Skin of body (tissue), 2 donors: ENCODE measurements around the gene CDC42BPG. TPM values are rescaled to one million over a fixed set of nuclear protein-coding genes. Genes with fewer than 3 reads are reported as not detected.

Experiments used
- DNase-seq: peaks from one replicate; lab custom pipeline; 2025; lab: John Stamatoyannopoulos, UW
- total RNA-seq: library from RNA; depleted of rRNA; stranded (reverse); fragments of >200 nt; gene quantifications from one replicate; pipeline ENCODE4 v1.2.3, GENCODE V29; 2014

Gene CDC42BPG
- total RNA-seq, 1 donor from 2014 or later = 9.7 TPM

- no peak for DNase-seq
Measured at GRCh38 chr11:64789331-64790204, 54.9 kb downstream of the CDC42BPG start.

- no peak for DNase-seq
Measured at GRCh38 chr11:64788321-64789215, 55.9 kb downstream of the CDC42BPG start.

- DNase-seq = no peak
Measured at GRCh38 chr11:64787526-64788320, 56.7 kb downstream of the CDC42BPG start.

GRCh38 chr11:64786308-64786707, 58.1 kb downstream of the CDC42BPG start:
- no peak for DNase-seq

- no peak for DNase-seq
Measured at GRCh38 chr11:64784813-64785581, 59.5 kb downstream of the CDC42BPG start.

GRCh38 chr11:64778473-64779298, 65.8 kb downstream of the CDC42BPG start, which contains the start of gene SF1:
SF1 (minus strand) TSS chr11:64778542; CDS start chr11:64778392, 150 bp downstream.
- DNase-seq = peak; percentile 100

GRCh38 chr11:64778223-64778472, 66.3 kb downstream of the CDC42BPG start:
- DNase-seq = no peak

GRCh38 chr11:64777449-64778222, 66.8 kb downstream of the CDC42BPG start:
- peak; percentile 83 for DNase-seq

- no peak for DNase-seq
Measured at GRCh38 chr11:64776875-64777274, 67.6 kb downstream of the CDC42BPG start.

GRCh38 chr11:64776425-64776824, 68.0 kb downstream of the CDC42BPG start:
- DNase-seq = no peak

GRCh38 chr11:64774144-64774543, 70.3 kb downstream of the CDC42BPG start:
- no peak for DNase-seq

Other genes starting within 250 kb of the CDC42BPG start
- 8.5 TPM for gene NRXN2, start 121.5 kb downstream of the CDC42BPG start, total RNA-seq
- gene RASGRP2, start 100.5 kb downstream of the CDC42BPG start, total RNA-seq = 5.1 TPM
- 45.7 TPM for gene PYGM, start 84.7 kb downstream of the CDC42BPG start, total RNA-seq
- 154 TPM for gene SF1, start 66.1 kb downstream of the CDC42BPG start, total RNA-seq
- 8.2 TPM for gene MAP4K2, start 41.4 kb downstream of the CDC42BPG start, total RNA-seq
- gene MEN1, start 34.1 kb downstream of the CDC42BPG start, total RNA-seq = 11.7 TPM
- 27.1 TPM for gene EHD1, start 34.0 kb upstream of the CDC42BPG start, total RNA-seq
- 8.1 TPM for gene ATG2A, start 72.6 kb upstream of the CDC42BPG start, total RNA-seq
- 5.5 TPM for gene PPP2R5B, start 80.0 kb upstream of the CDC42BPG start, total RNA-seq
- gene GPHA2, start 91.2 kb upstream of the CDC42BPG start, total RNA-seq = not detected
- not detected for gene MAJIN, start 127.5 kb upstream of the CDC42BPG start, total RNA-seq
- 0.20 TPM for gene BATF2, start 152.3 kb upstream of the CDC42BPG start, total RNA-seq
- gene ARL2, start 169.5 kb upstream of the CDC42BPG start, total RNA-seq = 43.3 TPM
- 8.6 TPM for gene SNX15, start 182.8 kb upstream of the CDC42BPG start, total RNA-seq
- 3.5 TPM for gene SAC3D1, start 196.6 kb upstream of the CDC42BPG start, total RNA-seq
- gene NAALADL1, start 213.9 kb upstream of the CDC42BPG start, total RNA-seq = 9.0 TPM
- 4.1 TPM for gene CDCA5, start 239.4 kb upstream of the CDC42BPG start, total RNA-seq
- 20.5 TPM for gene ZFPL1, start 239.6 kb upstream of the CDC42BPG start, total RNA-seq